ENCODE results near the gene CNTNAP1.
A peak's percentile ranks its signal among the peaks of the same experiment; 100 is the strongest.
"Not testable (repeated sequence)": the region's sequence is repeated elsewhere in the genome, so short reads cannot be mapped to it uniquely, and the experiment has no call there.

The CNTNAP1 gene

GRCh38 chr17:42686520-42687128, 4.3 kb downstream of the CNTNAP1 start:
- no peak for DNase-seq

DNA sequence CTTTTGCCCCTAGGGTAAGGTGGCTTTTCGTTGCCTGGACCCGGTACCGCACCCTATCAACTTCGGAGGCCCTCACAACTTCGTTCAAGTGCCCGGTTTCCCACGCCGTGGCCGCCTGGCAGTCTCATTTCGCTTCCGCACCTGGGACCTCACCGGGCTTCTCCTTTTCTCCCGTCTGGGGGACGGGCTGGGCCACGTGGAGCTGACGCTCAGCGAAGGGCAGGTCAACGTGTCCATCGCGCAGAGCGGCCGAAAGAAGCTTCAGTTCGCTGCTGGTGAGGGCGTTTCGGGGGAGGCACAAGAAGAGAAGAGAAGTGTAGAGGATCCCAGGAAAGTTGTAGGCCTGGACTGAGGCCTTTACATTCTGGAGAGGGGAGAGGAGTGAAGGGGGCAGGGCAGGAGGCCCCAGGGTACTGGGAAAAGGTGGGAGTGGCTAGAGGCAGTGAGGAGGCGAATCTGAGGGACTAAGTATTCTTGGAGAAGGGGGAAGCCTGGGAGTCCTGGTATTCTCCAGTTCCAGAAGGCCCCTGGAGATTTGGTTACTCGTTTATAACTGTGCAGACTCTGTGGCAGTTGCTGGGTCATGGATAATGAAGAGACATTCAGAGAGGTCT, 5.5 kb downstream of the CNTNAP1 start:
- no peak for DNase-seq

GRCh38 chr17:42690596-42690995, 8.3 kb downstream of the CNTNAP1 start:
- DNase-seq = no peak

- no peak for DNase-seq
Measured at GRCh38 chr17:42691021-42691545, 8.8 kb downstream of the CNTNAP1 start.

DNA sequence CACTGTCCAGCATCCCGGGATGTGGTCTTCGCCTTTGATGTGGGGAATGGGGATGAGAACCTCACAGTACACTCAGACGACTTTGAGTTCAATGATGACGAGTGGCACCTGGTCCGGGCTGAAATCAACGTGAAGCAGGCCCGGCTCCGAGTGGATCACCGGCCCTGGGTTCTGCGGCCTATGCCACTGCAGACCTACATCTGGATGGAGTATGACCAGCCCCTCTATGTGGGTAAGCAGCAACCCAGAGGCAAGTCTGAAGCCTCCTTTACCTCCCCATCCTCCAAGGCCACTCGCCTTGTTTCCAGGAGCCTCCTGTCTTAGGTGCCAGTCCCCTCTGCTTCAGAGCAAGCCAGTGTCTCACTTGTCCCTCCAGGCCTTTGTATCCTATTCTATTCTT, 10.2 kb downstream of the CNTNAP1 start:
- no peak for DNase-seq

GRCh38 chr17:42694524-42694923, 12.2 kb downstream of the CNTNAP1 start:
- no peak for DNase-seq

DNA sequence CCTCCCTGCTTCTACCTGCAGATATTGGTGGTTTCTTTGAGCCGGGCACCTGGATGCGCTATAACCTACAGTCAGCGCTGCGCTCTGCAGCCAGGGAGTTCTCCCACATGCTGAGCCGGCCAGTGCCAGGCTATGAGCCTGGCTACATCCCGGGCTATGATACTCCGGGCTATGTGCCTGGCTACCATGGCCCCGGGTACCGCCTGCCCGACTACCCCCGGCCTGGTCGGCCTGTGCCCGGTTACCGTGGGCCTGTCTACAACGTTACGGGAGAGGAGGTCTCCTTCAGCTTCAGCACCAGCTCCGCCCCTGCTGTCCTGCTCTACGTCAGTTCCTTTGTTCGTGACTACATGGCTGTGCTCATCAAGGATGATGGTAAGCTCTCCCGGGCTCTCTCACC, 13.2 kb downstream of the CNTNAP1 start:
- no peak for DNase-seq

DNA sequence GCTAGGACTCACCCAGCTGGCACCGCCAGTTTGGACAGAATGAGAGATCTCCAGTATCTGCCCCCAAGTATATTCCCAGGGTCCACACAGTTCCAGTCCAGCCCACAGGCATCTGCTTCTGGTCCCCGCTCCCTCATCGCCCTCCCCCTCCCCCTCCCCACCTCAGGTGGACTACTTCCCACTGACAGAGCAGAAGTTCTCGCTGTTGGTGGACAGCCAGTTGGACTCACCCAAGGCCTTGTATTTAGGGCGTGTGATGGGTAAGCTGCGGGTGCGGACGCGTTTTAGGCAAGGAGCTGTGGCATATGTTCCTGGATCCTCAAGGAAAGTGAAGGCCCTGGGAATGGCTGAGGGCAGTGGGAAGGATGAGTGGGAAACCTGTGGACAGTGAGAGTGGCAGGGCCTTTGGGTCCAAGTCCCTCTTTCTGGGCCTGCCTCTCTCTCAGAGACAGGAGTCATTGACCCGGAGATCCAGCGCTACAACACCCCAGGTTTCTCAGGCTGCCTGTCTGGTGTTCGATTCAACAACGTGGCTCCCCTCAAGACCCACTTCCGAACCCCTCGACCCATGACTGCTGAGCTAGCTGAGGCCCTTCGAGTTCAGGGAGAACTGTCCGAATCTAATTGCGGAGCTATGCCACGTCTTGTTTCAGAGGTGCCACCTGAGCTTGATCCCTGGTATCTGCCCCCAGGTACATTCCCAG, 14.9 kb downstream of the CNTNAP1 start:
- DNase-seq = no peak

DNA sequence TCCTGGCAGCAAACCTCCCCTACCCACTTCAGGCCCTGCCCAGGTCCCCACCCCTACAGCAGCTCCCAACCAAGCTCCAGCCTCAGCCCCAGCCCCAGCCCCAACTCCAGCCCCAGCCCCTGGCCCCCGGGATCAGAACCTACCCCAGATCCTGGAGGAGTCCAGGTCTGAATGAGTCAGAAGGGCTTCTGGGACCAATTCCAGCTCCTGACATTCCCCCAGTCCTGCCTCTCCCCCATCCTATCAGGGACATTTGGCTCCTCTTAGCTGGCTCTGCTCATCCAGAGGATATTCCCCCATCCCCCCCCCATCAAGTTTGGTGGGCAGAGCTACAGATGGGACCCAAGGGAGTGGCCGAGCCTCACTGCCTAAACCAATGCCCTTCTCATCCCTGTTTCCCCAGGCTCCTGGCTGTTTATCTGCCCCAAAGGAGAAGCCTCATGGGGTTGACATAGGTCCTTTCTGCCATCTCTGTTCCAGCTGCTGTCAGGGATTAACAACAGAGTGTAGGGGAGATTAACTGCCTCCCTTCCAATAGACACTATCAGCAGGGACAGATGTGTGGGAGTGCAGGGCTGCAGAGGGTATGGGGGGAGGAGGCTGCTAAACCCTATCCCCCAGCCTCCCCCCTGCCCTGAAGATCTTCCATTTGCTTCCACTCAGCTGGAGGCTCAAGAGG, 16.5 kb downstream of the CNTNAP1 start:
- DNase-seq = no peak

- DNase-seq = no peak
Measured at GRCh38 chr17:42699415-42699740, 17.0 kb downstream of the CNTNAP1 start.

- DNase-seq = no peak
Measured at GRCh38 chr17:42700586-42701289, 18.4 kb downstream of the CNTNAP1 start.

DNA sequence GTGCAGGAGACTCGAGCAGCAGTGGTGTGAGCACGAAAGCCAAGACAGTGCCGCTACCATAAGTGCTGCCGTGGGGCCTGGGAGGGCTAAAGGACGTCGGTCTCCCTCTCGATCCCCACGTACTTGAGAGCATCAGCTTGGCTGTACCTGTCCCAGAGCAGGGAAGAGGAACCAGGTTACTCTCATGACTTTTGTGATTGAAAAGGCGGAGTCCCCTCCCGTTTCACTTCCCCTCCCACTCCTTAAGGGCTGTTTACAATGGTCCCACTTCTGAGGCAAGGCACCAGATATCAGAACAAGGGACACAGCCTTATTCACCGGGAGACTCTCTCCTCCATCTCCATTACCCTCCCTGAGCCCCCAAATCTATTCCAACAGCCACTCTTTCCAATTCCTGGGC, 20.1 kb downstream of the CNTNAP1 start:
- no peak for DNase-seq

- DNase-seq = no peak
Measured at GRCh38 chr17:42704490-42704836, 22.1 kb downstream of the CNTNAP1 start.

GRCh38 chr17:42704837-42705494, 22.6 kb downstream of the CNTNAP1 start:
- no peak for DNase-seq

GRCh38 chr17:42706732-42707131, 24.4 kb downstream of the CNTNAP1 start:
- no peak for DNase-seq

DNA sequence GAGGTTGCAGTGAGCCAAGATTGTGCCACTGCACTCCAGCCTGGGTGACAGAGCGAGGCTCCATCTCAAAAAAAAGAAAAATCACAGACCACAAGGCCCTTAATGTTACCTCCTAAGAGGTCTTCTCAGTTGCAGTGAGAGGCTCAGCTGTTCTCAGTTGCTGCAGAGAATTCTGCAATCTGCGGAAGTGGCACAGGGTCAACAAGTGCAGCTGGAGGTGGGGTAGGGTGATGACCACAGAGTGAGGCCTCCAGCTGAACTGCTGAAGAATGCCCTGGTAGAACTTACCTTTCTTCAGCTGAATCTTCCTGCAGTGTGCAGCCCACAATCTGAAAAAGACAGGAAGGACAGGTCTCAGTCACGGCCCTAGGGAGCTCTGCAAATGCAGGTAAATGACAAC, 26.3 kb downstream of the CNTNAP1 start:
- DNase-seq = no peak

GRCh38 chr17:42709561-42709960, 27.2 kb downstream of the CNTNAP1 start:
- DNase-seq = no peak

- peak; percentile 17 for DNase-seq
Measured at GRCh38 chr17:42720996-42721583, 38.8 kb downstream of the CNTNAP1 start.

DNA sequence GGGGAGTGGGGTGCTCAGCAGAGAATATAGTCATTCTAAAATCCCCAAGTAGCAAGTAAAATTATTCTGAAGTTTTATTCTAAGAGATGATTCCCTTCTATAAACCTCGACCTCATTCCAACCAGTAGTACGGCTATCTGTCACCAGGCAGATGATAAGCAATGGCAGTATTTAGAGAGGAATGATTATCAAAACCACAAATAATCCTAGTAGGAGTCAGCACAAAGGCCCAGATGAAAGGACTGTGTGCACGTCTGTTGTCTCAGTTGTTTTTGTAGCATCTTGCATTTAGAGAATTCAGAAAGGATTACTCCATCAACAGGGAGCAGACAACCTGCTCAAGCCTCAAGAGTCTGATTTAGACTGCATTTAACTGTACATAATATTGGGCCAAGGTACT, 41.3 kb downstream of the CNTNAP1 start:
- DNase-seq = no peak

- DNase-seq = no peak
Measured at GRCh38 chr17:42725143-42725542, 42.8 kb downstream of the CNTNAP1 start.

GRCh38 chr17:42740699-42741098, 58.4 kb downstream of the CNTNAP1 start:
- DNase-seq = no peak

DNA sequence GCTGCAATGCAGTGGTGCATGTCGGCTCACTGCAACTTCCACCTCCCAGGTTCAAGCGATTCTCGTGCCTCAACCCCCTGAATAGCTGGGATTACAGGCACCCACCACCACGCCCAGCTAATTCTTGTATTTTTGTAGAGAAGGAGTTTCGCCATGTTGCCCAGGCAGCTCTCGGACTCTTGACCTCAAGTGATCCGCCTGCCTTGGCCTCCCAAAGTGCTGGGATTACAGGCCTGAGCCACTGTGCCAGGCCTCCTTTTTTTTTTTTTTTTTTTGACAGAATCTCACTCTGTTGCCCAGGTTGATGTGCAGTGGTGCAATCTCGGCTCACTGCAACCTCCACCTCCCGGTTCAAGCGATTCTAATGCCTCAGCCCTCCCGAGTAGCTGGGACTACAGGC, 60.6 kb downstream of the CNTNAP1 start:
- DNase-seq = not testable (repeated sequence)
